NCI-H345 treated with DMSO at 0.1 percent for 48 hours (cell line): ENCODE results near the gene LGR6.
"Not testable (repeated sequence)": the region's sequence is repeated elsewhere in the genome, so short reads cannot be mapped to it uniquely, and the experiment has no call there.

Experiments used
- DNase-seq: peaks from one replicate; lab custom pipeline; 2025; ENCODE audit not compliant: unreplicated experiment; lab: John Stamatoyannopoulos, UW

LGR6 gene

GRCh38 chr1:202255343-202255742, 61.7 kb downstream of the LGR6 start:
- DNase-seq: no peak

DNA sequence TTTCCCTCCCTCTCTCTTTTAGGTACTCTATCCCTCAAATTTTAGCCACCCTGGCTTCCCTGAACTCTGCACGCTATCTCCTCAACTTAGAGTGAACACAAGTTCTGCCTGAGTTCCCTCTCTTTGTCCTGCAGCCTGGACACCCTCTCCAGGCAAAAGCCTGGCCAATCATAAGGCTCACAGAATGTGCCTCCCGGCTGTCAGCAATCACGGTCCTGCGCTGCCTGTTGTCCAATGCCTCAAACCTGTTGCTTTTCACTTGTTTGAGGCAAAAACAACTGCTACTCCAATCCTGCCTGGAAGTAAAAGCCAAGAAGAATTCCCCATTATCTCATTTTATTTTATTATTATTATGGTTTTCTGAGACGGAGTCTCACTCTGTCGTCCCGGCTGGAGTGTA, 66.1 kb downstream of the LGR6 start:
- DNase-seq: no peak

GRCh38 chr1:202261209-202261958, 67.8 kb downstream of the LGR6 start:
- DNase-seq: not testable (repeated sequence)

GRCh38 chr1:202263628-202264027, 70.0 kb downstream of the LGR6 start:
- DNase-seq: no peak

DNA sequence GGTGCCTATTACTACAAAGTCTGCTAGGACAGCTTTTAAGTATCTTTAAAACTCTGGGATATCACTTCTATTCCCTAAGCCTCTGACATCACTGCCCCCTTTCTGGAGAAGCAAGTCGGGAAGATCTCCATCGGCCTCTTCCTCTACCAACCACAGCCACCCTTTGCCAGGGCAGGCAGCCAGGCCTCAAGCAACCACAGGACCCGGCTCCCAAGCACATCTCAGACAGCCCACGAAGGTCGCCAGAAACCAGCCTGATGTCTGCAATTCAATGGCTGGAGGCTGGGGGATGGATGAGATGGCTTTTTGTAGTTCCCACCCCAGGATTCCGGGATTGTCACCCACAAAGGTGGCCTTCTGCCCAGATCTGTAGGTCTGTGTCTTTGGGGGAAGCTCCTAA, 70.7 kb downstream of the LGR6 start:
- DNase-seq: no peak

DNA sequence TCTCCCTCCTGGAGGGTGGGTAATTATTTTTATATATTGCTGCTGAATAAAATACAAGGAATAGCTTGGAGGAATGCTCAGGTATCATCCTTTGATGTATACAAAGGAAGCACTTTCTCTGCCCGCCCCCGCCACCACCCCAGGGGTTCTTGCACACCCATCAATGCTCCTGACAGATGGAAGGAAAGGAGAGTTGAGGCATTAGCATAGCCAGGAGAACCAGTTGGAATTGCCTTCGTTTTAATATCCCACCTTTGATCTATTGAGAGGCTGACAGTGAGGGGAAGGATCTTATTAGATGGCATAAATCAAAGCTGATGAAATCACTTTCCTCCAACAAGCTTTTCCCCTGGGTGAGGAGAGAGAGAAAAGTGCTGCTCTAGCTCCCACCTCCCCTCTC, 71.1 kb downstream of the LGR6 start:
- DNase-seq: no peak

DNA sequence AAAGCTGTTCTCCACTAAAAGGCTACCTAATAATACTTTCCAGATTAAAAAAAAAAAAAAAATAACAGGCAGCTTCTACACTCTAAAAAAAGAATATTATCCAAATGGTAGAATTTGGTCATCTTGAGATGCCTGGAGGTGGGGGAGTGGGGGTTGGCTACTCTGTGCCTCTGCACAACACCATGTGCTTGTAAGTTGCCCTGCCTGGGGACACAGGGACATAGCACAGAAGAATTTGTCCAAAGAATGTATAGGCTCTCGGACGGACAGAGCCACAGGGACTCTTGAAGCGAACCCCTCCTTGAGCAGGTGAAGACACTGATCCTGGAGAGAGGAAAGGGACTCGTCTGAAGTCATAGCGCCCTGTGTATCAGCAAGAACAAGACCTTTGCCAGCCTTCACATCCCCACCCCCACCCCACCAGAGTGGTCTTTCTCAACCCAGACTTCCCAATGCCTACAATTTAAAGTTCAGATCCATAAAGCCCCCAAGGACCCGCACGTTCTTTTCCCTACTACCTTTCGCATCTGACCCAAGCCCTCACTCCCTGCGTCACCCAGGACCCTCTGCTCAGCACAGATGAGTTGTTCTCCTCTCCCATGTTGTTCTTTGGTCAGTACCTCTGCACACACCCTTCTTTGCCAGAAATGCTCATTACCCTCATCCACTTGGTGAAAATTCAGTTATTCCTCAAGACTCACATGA, 72.6 kb downstream of the LGR6 start:
- no peak for DNase-seq

DNA sequence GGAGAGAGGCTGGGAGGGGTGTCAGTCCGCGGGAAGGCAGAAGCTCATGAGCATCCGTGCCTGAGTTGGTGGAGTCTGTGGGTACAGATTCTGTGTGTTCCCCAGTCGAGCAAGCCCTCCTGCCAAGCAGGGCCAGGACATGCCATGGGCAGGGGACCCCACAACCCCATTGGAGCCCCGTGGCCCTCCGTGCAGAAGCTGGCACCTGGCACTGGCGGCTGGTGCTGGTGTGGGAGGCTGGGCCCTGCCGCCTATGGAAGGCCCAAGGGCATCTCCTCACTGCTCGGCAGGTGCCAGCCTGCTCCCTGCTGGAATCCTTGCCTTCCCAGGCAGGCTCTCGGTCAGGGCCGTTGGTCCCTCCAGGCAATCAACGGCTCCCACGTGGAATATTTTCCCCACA, 74.4 kb downstream of the LGR6 start:
- DNase-seq: no peak

- no peak for DNase-seq
Observed at GRCh38 chr1:202268817-202269216, 75.2 kb downstream of the LGR6 start.

DNA sequence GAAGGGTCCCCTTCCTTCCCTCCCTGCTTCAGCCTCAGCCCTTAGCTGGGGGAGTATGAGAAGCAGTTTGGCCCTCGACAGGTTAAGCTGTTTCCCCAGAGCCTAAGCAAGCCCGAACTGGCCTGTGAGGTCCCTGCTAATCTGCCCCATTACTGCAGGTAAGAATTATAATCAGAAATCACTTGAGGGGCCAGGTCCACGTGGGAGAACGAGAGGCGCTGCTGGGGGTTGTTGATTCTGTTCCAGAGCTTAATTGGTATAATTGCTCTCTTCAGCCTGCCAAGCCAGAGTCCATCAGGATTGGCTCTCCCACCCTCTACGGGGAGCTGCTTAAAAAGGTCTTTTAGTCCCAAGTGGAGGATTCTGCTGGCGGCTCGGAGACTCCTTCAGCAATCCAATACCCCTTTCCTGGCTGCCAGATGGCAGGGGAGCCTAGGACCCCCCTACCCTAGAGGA, 77.3 kb downstream of the LGR6 start:
- peak; percentile 27 for DNase-seq

GRCh38 chr1:202272103-202272845, 78.7 kb downstream of the LGR6 start:
- DNase-seq: no peak

DNA sequence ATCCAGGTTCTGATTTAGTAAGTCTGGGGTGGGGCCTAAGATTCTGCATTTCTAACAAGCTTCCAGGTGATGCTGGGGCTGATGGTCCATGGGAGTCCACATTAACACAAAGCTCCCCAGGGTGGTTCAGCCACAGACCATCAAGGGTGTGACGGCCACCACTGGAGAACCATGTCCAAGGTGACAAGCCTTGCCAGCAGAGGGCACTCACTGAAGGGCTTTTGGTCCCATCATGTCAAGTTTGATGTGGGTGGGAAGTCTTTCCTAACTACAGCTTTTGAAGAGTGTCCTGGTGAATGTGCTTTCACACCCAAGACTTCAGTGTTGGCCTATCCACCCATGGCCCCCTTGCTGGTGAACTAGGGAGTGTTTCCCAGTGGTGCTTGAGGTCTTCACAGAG, 81.0 kb downstream of the LGR6 start:
- DNase-seq: no peak

DNA sequence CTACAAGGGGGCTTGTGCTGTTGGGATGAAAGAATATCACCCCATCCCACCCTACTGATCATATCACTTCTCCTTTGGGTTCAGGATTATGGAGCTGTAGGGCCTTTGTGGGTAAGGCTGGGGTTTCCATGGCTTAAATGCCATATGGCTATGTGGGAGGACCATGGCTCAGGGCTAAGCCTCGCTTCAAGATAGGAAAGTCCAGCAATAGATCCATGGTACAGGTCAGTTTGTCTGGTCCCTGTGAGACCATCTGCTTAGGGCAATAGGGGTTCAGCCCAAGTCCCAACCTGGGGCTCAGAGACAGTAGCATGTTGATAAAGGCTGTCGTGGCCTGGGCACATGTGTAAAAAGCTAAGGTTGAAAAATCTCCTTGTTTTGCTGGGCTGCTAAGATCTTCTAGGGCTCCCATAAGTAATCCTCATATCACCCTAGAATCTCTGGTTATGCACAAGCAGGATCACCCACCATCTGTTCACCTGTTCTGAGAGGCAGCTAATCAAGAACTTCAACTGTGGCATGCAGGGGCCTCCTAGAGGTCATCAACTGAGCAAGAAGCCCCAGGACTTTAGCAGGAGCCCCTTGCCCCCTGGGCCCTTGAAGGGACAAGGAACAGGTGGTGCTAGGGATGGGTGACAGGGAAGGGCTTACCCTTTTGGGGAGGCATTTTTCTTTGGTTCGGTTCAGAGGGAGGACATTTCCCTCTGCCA, 81.6 kb downstream of the LGR6 start:
- DNase-seq: no peak

DNA sequence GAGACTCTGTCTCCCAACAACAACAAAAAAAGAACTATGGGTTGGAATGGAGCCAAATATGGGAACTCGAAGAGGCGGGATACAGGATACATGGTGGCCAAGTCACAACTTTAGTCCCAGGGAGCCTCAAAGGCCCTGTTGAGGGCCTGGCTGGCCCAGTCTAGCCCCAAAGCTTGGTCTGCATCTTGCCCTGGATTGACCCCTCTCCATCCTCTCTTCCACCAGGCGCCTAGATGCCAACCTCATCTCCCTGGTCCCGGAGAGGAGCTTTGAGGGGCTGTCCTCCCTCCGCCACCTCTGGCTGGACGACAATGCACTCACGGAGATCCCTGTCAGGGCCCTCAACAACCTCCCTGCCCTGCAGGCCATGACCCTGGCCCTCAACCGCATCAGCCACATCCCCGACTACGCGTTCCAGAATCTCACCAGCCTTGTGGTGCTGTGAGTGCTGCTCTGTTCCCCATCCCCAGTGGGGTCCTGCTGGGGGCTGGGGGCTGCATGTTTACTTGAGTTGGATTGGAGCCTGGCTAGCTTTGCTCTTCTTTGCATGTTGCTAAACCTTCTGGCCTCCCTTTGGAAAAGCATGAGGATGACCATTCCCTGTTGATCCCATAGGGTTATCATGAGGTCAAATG, 82.6 kb downstream of the LGR6 start:
- DNase-seq: no peak

GRCh38 chr1:202276920-202277319, 83.3 kb downstream of the LGR6 start:
- DNase-seq: no peak

DNA sequence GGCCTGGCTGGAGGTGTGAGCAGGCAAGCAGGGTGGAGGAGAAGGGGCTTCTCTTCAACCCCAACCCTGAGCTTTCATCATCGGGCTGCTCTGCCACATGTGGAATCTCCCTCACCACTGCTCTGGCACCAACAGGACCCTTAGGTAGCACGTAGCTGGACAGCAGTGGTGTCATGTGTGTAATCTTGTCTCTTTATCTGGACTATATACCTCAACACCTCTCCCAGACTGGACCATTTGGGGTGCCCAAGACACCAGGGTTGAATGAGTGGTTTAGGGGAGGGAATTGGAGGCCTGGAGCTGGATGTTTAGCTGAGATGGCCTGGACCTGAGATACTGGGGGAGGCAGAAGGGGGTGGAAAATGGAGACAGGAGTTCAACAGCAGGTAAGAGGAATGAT, 85.2 kb downstream of the LGR6 start:
- DNase-seq: no peak

DNA sequence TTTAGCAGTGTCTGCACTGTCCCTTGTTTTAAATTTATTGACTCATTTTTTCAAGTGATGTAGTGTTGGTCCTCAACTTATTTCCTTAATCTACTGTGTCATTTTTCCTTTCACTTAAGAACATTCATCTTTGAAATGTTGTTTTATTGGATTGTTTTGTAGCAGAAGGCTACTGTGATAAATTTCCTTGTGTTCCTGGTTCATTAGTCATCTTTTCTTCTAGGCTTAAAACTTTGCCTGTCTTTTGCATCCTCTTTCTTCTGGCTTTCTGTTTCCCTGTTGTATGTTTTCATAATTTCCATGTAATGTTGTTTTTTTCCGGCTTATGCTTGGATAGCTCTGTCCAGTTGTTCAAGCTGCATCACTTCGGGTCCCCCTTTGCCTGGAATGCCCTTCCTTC, 86.2 kb downstream of the LGR6 start:
- no peak for DNase-seq

DNA sequence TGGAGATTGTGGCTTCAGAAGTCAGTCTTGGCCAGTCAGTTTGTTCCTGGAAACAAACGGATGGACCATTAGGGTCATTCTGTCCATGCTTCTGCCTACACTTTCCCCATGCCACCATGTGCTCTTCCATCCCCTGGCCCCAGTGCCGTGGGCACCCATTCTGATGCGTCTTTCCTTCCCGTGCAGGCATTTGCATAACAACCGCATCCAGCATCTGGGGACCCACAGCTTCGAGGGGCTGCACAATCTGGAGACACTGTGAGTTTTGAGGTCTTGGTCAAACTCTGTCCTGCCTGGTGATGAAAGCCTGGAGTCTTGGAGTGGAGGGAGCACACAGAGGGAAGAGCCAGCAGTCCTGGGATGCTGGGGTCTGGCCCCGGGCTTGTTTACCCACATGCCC, 87.0 kb downstream of the LGR6 start:
- DNase-seq: no peak

- no peak for DNase-seq
Observed at GRCh38 chr1:202281316-202282024, 87.9 kb downstream of the LGR6 start.

DNA sequence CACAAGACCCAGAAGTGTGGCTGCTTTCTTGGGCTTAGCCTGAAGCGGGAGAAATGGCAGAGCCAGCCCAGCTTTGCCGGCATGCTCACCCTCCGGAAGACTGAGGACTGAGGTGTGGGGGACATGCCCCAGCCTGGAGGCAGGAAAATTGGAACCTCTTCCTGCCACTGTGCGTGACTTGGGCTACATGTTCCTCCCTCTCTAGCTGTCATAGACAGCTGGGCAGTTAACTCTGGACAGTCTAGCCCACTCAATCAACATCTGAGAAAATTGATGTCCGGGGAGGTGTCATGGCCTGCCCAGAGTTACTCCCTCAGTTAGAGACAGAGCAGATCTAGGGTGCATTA, 88.4 kb downstream of the LGR6 start:
- DNase-seq: no peak
